Endothelial cell (in vitro differentiated cells): Measurements from ENCODE around the gene HOXC12. TPM values are rescaled to one million over a fixed set of nuclear protein-coding genes. Genes with fewer than 3 reads are reported as not detected.

Source experiments
- DNase-seq: peaks from one replicate; pipeline ENCODE4 v3.0.0; 2021; ENCODE audit warnings: low spot score
- H3K27ac Mint-ChIP-seq: one replicate; pipeline ENCODE4 v1.8.0; 2021; ENCODE audit warnings: mixed read lengths, inconsistent platforms; ENCODE audit not compliant: unreplicated experiment
- H3K27me3 Mint-ChIP-seq: one replicate; pipeline ENCODE4 v1.8.0; 2021; ENCODE audit warnings: mild to moderate bottlenecking, moderate library complexity, mixed read lengths, inconsistent platforms; ENCODE audit not compliant: unreplicated experiment
- H3K36me3 Mint-ChIP-seq: one replicate; pipeline ENCODE4 v1.8.0; 2021; ENCODE audit warnings: mild to moderate bottlenecking, low read depth, mixed read lengths, inconsistent platforms; ENCODE audit not compliant: unreplicated experiment
- H3K4me1 Mint-ChIP-seq: one replicate; pipeline ENCODE4 v1.8.0; 2021; ENCODE audit warnings: mild to moderate bottlenecking, mixed read lengths, inconsistent platforms; ENCODE audit not compliant: unreplicated experiment
- H3K4me3 Mint-ChIP-seq: one replicate; pipeline ENCODE4 v1.8.0; 2021; ENCODE audit warnings: mild to moderate bottlenecking, mixed read lengths, inconsistent platforms; ENCODE audit not compliant: unreplicated experiment
- H3K9me3 Mint-ChIP-seq: one replicate; pipeline ENCODE4 v1.8.0; 2021; ENCODE audit warnings: mixed read lengths, inconsistent platforms; ENCODE audit not compliant: unreplicated experiment
- total RNA-seq: library from RNA; stranded (reverse); fragmentation: NEBNext Ultra II Directional; extraction: Animal tissue kit (Norgen Biotek cat#: 25700); gene quantifications from one replicate; pipeline ENCODE4 v1.2.1, GENCODE V29; 2021; ENCODE audit not compliant: unreplicated experiment
- TF ChIP-seq, protein P1 (sequence below): fragments of 200-600 bp; sonication (generic); IDR thresholded peaks from one replicate; pipeline ENCODE4 v1.5.0; 2021; ENCODE audit warnings: antibody characterized with exemption; ENCODE audit not compliant: unreplicated experiment

HOXC12 gene
- total RNA-seq, 1 donor from 2014 or later, result 1.3 TPM

DNA sequence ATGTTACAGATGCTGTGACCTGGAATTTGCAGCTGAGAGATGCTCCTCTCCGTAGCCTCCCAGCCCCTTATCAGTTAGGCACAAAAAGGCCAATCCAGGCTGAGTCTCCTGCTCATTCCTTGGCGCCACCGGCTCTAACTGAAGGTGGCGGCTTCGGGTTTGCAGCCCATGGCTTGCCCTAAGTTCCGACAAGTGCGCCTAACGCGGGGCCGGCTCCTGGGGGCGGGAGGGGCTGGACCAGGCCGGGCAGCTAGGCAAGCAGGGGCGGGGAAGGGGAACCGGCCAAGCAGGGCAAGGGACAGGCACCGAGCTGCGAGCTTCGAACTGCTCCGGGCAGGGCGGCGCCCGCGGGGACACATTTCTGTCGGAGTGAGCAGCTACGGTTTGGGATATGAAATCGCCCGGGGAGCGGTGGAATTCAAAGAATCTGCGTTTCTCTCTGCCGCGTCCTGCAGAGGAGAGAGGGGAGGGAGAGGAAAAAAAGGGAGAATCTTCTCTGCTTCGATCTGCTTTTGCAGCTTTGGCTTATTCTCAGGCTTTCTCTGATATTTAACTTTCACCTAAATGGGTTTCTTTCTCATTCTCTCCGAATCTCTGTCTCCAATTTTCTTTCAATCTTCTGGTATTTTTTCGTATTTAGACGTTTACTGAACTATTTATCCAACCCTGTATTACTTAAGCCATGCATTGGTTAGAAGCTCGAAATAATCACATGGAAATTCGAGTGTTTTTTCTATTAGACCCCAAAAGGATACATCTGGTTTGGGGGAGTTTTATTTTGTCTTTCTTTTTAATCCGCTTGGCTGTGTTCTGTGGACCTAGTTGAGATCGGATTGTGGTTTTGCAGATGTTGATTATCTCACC lies 1.6 kb upstream of the HOXC12 start:
- Mint-ChIP-seq H3K4me3 (no peak overlapping the region), H3K27ac (no peak overlapping the region), H3K9me3 (no peaks in the 10 kb centered on the region), H3K36me3 (peaks cover 5% of the 10 kb centered on the region), H3K27me3 (peaks cover 54% of the 10 kb centered on the region), H3K4me1 (peaks cover 9% of the 10 kb centered on the region)
- DNase-seq, result no peak
- TF ChIP-seq, protein P1, sequence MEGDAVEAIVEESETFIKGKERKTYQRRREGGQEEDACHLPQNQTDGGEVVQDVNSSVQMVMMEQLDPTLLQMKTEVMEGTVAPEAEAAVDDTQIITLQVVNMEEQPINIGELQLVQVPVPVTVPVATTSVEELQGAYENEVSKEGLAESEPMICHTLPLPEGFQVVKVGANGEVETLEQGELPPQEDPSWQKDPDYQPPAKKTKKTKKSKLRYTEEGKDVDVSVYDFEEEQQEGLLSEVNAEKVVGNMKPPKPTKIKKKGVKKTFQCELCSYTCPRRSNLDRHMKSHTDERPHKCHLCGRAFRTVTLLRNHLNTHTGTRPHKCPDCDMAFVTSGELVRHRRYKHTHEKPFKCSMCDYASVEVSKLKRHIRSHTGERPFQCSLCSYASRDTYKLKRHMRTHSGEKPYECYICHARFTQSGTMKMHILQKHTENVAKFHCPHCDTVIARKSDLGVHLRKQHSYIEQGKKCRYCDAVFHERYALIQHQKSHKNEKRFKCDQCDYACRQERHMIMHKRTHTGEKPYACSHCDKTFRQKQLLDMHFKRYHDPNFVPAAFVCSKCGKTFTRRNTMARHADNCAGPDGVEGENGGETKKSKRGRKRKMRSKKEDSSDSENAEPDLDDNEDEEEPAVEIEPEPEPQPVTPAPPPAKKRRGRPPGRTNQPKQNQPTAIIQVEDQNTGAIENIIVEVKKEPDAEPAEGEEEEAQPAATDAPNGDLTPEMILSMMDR, result no peak

DNA sequence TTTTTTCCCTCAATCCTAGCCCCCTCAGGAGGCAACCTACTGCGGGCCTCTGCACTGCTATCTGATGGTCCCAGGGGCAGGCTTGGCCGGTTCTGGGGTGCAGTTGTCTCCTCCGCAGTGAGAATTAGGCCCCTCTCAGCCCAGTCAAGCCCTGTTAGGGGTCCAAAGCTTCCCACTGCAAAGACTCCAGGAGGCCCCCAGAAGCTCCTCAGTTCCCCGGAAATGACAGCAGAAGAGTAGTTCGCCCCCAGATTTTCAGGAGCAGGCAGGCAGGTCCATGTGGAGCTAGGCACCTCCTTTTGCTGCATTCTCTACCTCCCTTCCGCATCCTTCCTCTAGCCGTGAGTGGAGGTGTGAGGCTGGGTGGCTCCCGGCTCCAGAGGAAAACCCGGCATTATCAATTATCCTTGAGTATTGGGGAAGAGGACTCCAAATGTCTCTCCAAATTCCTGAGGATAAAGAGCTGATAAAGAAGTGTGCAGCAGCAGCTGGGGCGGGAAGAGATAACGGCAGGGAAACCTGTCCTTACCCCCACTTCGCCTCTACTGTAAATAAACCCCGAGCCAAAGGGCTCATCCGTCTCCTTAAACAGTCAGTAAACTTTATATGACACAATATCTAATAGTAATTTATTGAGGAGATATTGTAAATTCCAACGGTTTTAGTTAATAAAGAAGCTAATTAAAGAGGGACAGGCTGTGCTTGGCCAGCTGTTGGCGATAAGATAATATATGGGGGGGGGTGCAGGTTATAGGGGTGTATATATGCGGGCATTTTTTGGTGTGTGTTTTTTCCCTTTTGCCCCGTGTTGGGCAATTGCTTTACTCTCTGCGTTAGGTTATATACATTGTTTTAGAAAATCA lies 641 bp upstream of the HOXC12 start:
- Mint-ChIP-seq H3K4me3 (no peak overlapping the region), H3K36me3 (peaks cover 5% of the 10 kb centered on the region), H3K27me3 (peaks cover 52% of the 10 kb centered on the region), H3K27ac (no peak overlapping the region), H3K4me1 (peaks cover 9% of the 10 kb centered on the region), H3K9me3 (no peaks in the 10 kb centered on the region)
- TF ChIP-seq, protein P1, result no peak
- DNase-seq, result no peak

DNA sequence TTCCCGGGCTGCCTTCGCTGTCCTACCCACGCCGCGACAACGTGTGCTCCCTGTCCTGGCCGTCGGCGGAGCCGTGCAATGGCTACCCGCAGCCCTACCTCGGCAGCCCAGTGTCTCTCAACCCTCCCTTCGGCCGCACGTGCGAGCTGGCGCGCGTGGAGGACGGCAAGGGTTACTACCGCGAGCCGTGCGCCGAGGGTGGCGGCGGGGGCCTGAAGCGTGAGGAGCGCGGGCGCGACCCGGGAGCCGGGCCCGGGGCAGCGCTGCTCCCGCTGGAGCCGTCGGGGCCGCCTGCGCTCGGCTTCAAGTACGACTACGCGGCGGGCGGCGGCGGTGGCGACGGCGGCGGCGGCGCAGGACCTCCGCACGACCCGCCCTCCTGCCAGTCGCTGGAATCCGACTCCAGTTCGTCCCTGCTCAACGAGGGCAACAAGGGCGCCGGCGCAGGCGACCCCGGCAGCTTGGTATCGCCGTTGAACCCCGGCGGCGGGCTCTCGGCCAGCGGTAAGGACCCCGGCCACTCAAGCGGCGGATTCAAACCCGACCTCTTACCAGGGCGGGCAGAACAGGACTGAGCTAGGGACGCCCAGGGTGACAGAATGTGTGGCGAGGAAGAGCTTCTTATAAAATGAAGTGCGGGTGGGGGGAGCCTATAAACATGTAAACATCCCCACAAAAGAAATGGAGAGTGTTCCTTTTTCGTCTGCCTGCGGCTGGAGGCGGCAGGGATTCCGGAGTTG lies 503 bp downstream of the HOXC12 start:
- TF ChIP-seq, protein P1, result no peak
- Mint-ChIP-seq H3K27me3 (peaks cover 59% of the 10 kb centered on the region), H3K36me3 (peaks cover 5% of the 10 kb centered on the region), H3K4me1 (peaks cover 16% of the 10 kb centered on the region), H3K9me3 (no peaks in the 10 kb centered on the region), H3K27ac (no peak overlapping the region), H3K4me3 (no peak overlapping the region)
- no peak for DNase-seq

DNA sequence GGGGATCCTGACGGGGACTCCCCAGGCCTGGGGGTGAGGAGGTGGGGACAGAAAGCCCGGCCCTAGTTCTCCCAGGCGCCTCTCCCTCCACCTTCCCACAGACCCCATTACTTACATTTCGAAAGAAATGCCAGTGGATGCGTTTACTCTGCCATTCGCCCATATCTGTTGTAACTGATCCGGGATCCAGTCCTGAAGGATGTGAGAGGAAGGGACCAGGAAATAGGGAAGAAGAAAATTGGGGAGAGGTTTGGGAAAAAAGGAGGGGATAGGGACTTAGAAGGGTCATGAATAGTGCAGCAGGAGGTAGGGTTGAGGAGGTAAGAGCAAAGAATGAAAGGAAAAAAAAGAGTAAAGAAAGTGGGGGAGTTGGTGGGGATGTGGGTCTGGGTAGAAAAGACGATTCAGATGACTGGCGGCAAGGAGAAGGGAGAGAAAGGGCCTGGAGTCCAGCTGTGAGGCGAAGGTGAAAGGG lies 1.1 kb downstream of the HOXC12 start:
- DNase-seq, result no peak
- Mint-ChIP-seq H3K36me3 (peaks cover 5% of the 10 kb centered on the region), H3K4me3 (peak overlapping the region; percentile 63), H3K4me1 (peaks cover 20% of the 10 kb centered on the region), H3K27me3 (peaks cover 58% of the 10 kb centered on the region), H3K27ac (no peak overlapping the region), H3K9me3 (no peaks in the 10 kb centered on the region)
- TF ChIP-seq, protein P1, result no peak
